LHCN-M2 (cell line): ENCODE results near the gene PTPRB. TPM values are rescaled to one million over a fixed set of nuclear protein-coding genes. Genes with fewer than 3 reads are reported as not detected.

Experiments
- DNase-seq: peaks from one replicate; pipeline ENCODE4 v3.0.0-alpha.2; 2012; ENCODE audit warnings: low read depth
- polyA plus RNA-seq: library from polyadenylated mRNA; unstranded; fragments of >200 nt; gene quantifications from one replicate; pipeline ENCODE4 v1.2.1, GENCODE V29; 2012; ENCODE audit warnings: missing spikeins
- total RNA-seq: library from RNA; depleted of rRNA; stranded (reverse); fragments of >200 nt; gene quantifications from 2 replicates; pipeline ENCODE4 v1.2.3, GENCODE V29; 2014; rRNA removed

The PTPRB gene
- total RNA-seq: 0.40 and 1.2 TPM in 2 replicates
- polyA plus RNA-seq: 2.9 TPM

GRCh38 chr12:70637303-70638085 is at the start of gene PTPRB:
Gene PTPRB, minus strand, starts transcription at chr12:70637429. Its CDS starts 34 bp downstream, at chr12:70637395.
- no peak for DNase-seq

GRCh38 chr12:70686907-70687306 is 49.7 kb upstream of the PTPRB start:
- no peak for DNase-seq

- no peak for DNase-seq
Observed at GRCh38 chr12:70686299-70686698, 49.1 kb upstream of the PTPRB start.

- DNase-seq: no peak
Observed at GRCh38 chr12:70683976-70684375, 46.7 kb upstream of the PTPRB start.

- no peak for DNase-seq
Observed at GRCh38 chr12:70671698-70672097, 34.5 kb upstream of the PTPRB start.

GRCh38 chr12:70670948-70671347 is 33.7 kb upstream of the PTPRB start:
- no peak for DNase-seq

GRCh38 chr12:70667253-70667652 is 30.0 kb upstream of the PTPRB start:
- DNase-seq: no peak

- DNase-seq: no peak
Observed at GRCh38 chr12:70666364-70666763, 29.1 kb upstream of the PTPRB start.

- no peak for DNase-seq
Observed at GRCh38 chr12:70664465-70664881, 27.2 kb upstream of the PTPRB start.

- DNase-seq: no peak
Observed at GRCh38 chr12:70663838-70664237, 26.6 kb upstream of the PTPRB start.

- peak; percentile 53 for DNase-seq
Observed at GRCh38 chr12:70661466-70662161, 24.4 kb upstream of the PTPRB start.

GRCh38 chr12:70660620-70661219 is 23.5 kb upstream of the PTPRB start:
- DNase-seq: peak; percentile 81

GRCh38 chr12:70660002-70660604 is 22.9 kb upstream of the PTPRB start:
- DNase-seq: no peak

GRCh38 chr12:70659077-70659606 is 21.9 kb upstream of the PTPRB start:
- no peak for DNase-seq

GRCh38 chr12:70657616-70658286 is 20.5 kb upstream of the PTPRB start:
- no peak for DNase-seq

- no peak for DNase-seq
Observed at GRCh38 chr12:70652451-70652850, 15.2 kb upstream of the PTPRB start.

- peak; percentile 76 for DNase-seq
Observed at GRCh38 chr12:70648831-70649230, 11.6 kb upstream of the PTPRB start.

GRCh38 chr12:70648191-70648590 is 11.0 kb upstream of the PTPRB start:
- DNase-seq: no peak

GRCh38 chr12:70646850-70647249 is 9.6 kb upstream of the PTPRB start:
- peak; percentile 70 for DNase-seq

GRCh38 chr12:70645494-70646317 is 8.5 kb upstream of the PTPRB start:
- peak; percentile 92 for DNase-seq
